Fibroblast of gingiva (primary cell): ENCODE results near the gene DNAJC2.
A peak's percentile ranks its signal among the peaks of the same experiment; 100 is the strongest.

ENCODE experiments used
- DNase-seq: peaks from one replicate; pipeline ENCODE4 v3.0.0-alpha.2; 2011; ENCODE audit warnings: low read depth

Gene DNAJC2

GRCh38 chr7:103344453-103345149 is at the start of gene DNAJC2:
TSS of gene DNAJC2 (minus strand) at chr7:103344767. CDS start at chr7:103344622, 145 bp downstream.
- DNase-seq, result peak; percentile 93

- no peak for DNase-seq
Measured at GRCh38 chr7:103391976-103392375, 47.4 kb upstream of the DNAJC2 start.

- no peak for DNase-seq
Measured at GRCh38 chr7:103391150-103391549, 46.6 kb upstream of the DNAJC2 start.

- DNase-seq, result no peak
Measured at GRCh38 chr7:103389263-103389662, 44.7 kb upstream of the DNAJC2 start.

GRCh38 chr7:103388469-103389140 is 44.0 kb upstream of the DNAJC2 start:
- DNase-seq, result no peak

GRCh38 chr7:103387242-103387641 is 42.7 kb upstream of the DNAJC2 start:
- DNase-seq, result no peak

- no peak for DNase-seq
Measured at GRCh38 chr7:103382032-103382402, 37.5 kb upstream of the DNAJC2 start.

GRCh38 chr7:103381280-103382031 is 36.9 kb upstream of the DNAJC2 start:
- DNase-seq, result no peak

GRCh38 chr7:103380395-103381191 is 36.0 kb upstream of the DNAJC2 start:
- DNase-seq, result no peak

GRCh38 chr7:103379270-103379975 is 34.9 kb upstream of the DNAJC2 start:
- DNase-seq, result no peak

- DNase-seq, result no peak
Measured at GRCh38 chr7:103373866-103374643, 29.5 kb upstream of the DNAJC2 start.

GRCh38 chr7:103369432-103369831 is 24.9 kb upstream of the DNAJC2 start:
- DNase-seq, result no peak

- no peak for DNase-seq
Measured at GRCh38 chr7:103349805-103350204, 5.2 kb upstream of the DNAJC2 start.

GRCh38 chr7:103348959-103349358 is 4.4 kb upstream of the DNAJC2 start:
- no peak for DNase-seq

- no peak for DNase-seq
Measured at GRCh38 chr7:103348452-103348851, 3.9 kb upstream of the DNAJC2 start.

GRCh38 chr7:103347507-103348267 is 3.1 kb upstream of the DNAJC2 start, which contains the start of gene PSMC2:
TSS of gene PSMC2 (plus strand) at chr7:103347643. CDS start at chr7:103347712, 69 bp downstream.
- peak; percentile 91 for DNase-seq

GRCh38 chr7:103346396-103346795 is 1.8 kb upstream of the DNAJC2 start:
- DNase-seq, result no peak

- peak; percentile 20 for DNase-seq
Measured at GRCh38 chr7:103343758-103344452, 662 bp downstream of the DNAJC2 start.

GRCh38 chr7:103343332-103343731 is 1.2 kb downstream of the DNAJC2 start:
- DNase-seq, result no peak
